ENCODE data around the gene ANXA3.
"Not testable (repeated sequence)": the region's sequence is repeated elsewhere in the genome, so short reads cannot be mapped to it uniquely, and the experiment has no call there.

ANXA3 gene

GRCh38 chr4:78551420-78552351, at the start of gene ANXA3:
TSS of gene ANXA3 (plus strand) at chr4:78551770. CDS start at chr4:78554474, 2,704 bp downstream.
- peak; percentile 17 for DNase-seq

GRCh38 chr4:78506260-78506659, 45.3 kb upstream of the ANXA3 start:
- not testable (repeated sequence) for DNase-seq

GRCh38 chr4:78509043-78509442, 42.5 kb upstream of the ANXA3 start:
- DNase-seq, result no peak

GRCh38 chr4:78510108-78510507, 41.5 kb upstream of the ANXA3 start:
- no peak for DNase-seq

- DNase-seq, result no peak
Measured at GRCh38 chr4:78510681-78511080, 40.9 kb upstream of the ANXA3 start.

- DNase-seq, result no peak
Measured at GRCh38 chr4:78512357-78512920, 39.1 kb upstream of the ANXA3 start.

GRCh38 chr4:78513411-78513975, 38.1 kb upstream of the ANXA3 start:
- no peak for DNase-seq

- no peak for DNase-seq
Measured at GRCh38 chr4:78517050-78517652, 34.4 kb upstream of the ANXA3 start.

- no peak for DNase-seq
Measured at GRCh38 chr4:78518561-78518960, 33.0 kb upstream of the ANXA3 start.

GRCh38 chr4:78519962-78520361, 31.6 kb upstream of the ANXA3 start:
- no peak for DNase-seq

- no peak for DNase-seq
Measured at GRCh38 chr4:78520808-78521226, 30.8 kb upstream of the ANXA3 start.

- DNase-seq, result no peak
Measured at GRCh38 chr4:78524009-78524408, 27.6 kb upstream of the ANXA3 start.

- no peak for DNase-seq
Measured at GRCh38 chr4:78525559-78525958, 26.0 kb upstream of the ANXA3 start.

GRCh38 chr4:78527103-78527502, 24.5 kb upstream of the ANXA3 start:
- DNase-seq, result no peak

GRCh38 chr4:78527555-78527954, 24.0 kb upstream of the ANXA3 start:
- DNase-seq, result no peak

- DNase-seq, result no peak
Measured at GRCh38 chr4:78528327-78528726, 23.2 kb upstream of the ANXA3 start.

GRCh38 chr4:78529569-78530209, 21.9 kb upstream of the ANXA3 start:
- DNase-seq, result no peak

GRCh38 chr4:78532046-78532445, 19.5 kb upstream of the ANXA3 start:
- no peak for DNase-seq

- DNase-seq, result no peak
Measured at GRCh38 chr4:78533854-78534253, 17.7 kb upstream of the ANXA3 start.

- DNase-seq, result no peak
Measured at GRCh38 chr4:78534286-78534955, 17.1 kb upstream of the ANXA3 start.

GRCh38 chr4:78542373-78542772, 9.2 kb upstream of the ANXA3 start:
- DNase-seq, result no peak

GRCh38 chr4:78543424-78544125, 8.0 kb upstream of the ANXA3 start:
- DNase-seq, result no peak

All from NCI-H510A (cell line).